Measurements from ENCODE around the gene UNC80.
"Not testable (repeated sequence)": the region's sequence is repeated elsewhere in the genome, so short reads cannot be mapped to it uniquely, and the experiment has no call there.

Gene UNC80, protein sequence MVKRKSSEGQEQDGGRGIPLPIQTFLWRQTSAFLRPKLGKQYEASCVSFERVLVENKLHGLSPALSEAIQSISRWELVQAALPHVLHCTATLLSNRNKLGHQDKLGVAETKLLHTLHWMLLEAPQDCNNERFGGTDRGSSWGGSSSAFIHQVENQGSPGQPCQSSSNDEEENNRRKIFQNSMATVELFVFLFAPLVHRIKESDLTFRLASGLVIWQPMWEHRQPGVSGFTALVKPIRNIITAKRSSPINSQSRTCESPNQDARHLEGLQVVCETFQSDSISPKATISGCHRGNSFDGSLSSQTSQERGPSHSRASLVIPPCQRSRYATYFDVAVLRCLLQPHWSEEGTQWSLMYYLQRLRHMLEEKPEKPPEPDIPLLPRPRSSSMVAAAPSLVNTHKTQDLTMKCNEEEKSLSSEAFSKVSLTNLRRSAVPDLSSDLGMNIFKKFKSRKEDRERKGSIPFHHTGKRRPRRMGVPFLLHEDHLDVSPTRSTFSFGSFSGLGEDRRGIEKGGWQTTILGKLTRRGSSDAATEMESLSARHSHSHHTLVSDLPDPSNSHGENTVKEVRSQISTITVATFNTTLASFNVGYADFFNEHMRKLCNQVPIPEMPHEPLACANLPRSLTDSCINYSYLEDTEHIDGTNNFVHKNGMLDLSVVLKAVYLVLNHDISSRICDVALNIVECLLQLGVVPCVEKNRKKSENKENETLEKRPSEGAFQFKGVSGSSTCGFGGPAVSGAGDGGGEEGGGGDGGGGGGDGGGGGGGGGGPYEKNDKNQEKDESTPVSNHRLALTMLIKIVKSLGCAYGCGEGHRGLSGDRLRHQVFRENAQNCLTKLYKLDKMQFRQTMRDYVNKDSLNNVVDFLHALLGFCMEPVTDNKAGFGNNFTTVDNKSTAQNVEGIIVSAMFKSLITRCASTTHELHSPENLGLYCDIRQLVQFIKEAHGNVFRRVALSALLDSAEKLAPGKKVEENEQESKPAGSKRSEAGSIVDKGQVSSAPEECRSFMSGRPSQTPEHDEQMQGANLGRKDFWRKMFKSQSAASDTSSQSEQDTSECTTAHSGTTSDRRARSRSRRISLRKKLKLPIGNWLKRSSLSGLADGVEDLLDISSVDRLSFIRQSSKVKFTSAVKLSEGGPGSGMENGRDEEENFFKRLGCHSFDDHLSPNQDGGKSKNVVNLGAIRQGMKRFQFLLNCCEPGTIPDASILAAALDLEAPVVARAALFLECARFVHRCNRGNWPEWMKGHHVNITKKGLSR (N-terminal part only)

DNA sequence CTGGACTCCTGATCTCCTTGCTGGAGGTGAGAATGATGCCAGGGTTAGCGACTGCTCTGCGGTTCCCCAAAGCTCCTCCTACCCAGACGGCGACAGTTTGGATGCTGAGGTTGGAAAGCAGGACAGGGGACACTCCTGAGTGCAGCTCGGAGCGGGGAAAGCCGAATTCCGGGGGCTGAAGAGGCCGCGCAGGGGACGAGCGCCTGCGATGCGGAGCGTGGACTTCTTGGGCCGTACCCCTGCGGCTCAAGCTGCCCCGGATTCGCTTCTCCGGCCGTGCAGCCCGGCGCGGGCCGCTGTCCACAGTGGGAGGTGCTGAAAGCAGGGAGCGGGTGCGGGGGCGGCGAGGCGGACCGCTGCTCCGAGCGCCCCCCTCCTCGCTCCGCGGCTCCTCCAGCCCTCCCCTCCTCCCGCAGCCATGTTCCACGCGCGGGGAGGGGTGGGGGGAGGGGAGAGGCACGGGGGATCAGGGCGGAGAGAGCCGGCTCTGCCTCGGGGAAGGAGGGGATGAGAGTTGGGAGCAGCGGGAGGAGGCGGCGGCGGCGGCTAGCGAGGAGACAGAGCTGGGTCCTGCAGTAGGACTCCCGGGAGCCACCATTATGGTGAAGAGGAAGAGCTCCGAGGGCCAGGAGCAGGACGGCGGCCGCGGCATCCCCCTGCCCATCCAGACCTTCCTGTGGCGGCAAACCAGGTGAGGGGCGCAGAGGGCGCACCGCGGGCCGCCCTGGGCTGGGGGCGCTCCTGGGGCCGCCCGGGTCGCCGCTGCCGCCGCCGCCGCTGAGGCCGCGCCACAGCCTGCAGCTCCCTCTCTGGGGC, at the start of gene UNC80:
UNC80 (plus strand) TSS at position 359 of the 816 bp plus-strand sequence; CDS start at position 600, 241 bp downstream.
- DNase-seq: no peak

DNA sequence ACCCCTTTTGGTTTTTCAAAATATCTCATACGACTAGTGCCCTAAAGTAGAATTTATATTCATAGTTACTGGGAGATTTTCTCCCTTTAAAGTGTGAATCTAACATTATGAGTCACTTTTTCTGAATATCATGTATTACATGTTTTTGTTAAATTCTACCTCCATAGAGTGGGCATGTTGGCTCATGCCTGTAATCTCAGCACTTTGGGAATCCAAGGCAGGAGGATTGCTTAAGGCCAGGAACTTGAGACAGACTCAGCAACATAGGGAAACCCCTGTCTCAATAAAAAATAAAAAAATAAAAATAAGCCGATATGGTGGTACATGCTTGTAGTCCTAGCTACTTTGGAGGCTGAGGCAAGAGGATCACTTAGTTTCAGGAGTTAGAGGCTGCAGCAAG, 45.3 kb upstream of the UNC80 start:
- DNase-seq: no peak

DNA sequence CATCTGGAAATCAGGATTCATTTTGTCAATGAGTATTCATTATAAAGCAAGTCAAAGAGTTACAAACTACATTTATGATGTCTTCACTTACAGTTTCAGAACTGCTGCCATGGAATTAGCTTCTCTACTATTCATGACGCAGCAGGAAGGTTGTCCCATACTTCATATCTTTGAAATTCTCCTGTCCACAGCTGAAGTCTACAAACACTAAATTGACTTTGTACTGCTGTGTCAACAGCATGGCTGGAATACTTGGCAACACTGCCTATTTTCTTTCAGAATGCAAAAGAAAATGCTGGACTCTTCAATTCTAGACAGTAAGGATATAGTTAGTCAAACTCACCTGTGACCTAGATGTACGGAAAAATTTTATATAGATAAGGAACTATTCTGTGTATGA, 44.6 kb upstream of the UNC80 start:
- no peak for DNase-seq

DNA sequence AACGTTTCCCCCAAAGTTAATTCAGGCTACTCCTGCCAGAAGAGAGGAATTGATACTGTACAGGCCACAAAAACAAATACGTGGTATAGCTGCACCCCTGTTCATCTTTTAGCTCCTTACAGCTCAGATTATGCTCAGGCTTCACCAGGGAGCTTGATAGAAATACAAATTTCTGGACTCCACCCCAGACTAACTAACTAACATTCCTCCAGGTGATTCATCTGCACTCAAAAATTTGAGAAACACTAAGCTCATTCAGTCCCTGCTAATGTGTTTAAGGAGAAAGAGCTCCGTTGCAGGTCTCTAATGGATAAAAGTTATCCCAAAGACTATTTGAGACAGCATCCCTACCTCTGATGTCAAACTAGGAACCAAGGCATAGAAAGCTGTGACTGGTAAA, 36.8 kb upstream of the UNC80 start:
- DNase-seq: no peak

DNA sequence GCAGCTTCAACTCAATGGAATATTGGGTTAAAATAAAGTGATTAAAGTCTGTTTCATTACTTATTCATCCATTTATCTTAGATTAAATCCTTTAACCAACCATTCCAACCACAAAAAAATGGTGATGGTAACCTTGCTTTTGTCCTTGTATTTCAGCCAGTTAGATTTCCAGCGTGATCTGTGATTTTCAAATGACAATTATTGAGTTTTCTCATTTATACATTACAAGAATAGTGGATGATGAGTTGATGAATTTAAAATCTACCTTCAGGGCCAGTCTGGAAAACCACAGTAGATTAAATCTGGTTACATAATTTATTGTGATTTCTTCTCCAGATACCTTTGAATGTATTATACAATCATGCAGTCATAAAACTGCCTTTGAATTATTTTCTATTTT, 29.7 kb upstream of the UNC80 start:
- no peak for DNase-seq

DNA sequence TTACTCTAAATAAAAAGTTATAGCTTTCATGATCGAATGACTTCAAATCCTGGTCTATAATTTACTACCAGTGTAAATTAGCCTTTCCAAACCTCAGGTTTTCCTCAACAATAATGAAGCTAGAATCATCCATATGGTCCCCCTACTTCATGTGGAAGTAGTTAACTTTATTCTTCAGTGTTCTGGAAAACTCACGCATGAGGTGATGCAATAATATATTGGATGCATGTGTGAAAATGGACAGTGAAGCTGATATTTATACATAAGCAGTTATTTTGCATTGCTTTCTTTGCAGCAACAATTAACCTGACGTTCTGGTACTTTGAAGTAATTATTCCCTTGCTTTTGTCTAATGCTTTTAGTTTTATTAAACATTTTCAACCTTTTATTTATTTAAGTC, 18.6 kb upstream of the UNC80 start:
- DNase-seq: no peak

DNA sequence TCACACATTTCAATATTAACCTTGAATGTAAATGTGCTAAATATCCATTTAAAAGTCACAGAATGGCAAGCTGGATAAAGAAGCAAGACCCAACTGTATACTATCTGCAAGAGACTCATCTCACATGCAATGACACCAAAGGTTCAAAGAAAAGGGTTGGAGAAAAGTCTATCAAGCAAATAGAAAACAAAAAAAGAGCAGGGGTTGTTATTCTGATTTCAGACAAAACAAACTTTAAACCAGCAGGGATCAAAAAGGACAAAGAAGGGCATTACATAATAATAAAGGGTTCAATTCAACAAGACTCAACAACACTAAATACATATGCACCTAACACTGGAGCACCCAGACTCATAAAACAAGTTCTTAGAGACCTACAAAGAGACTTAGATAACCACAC, 14.5 kb upstream of the UNC80 start:
- DNase-seq: no peak

DNA sequence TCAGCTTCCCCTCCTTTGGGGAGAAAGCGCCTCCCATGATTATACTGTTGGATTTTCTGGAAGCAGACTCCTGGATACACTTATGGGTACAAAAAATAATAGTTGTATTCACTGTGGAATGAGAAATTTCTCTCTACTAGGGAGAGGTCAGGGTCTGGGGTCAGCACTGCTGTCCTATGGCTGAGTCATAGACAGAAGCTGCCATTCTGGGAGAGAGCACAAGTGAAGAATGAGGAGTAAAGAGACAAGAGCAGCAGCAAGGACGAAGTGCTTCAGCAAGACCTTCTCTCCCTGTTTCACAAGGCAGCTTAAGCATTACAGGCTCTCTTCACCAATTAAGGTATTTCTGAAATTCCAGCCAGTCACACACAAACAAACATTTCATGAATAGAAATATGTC, 10.1 kb upstream of the UNC80 start:
- no peak for DNase-seq

DNA sequence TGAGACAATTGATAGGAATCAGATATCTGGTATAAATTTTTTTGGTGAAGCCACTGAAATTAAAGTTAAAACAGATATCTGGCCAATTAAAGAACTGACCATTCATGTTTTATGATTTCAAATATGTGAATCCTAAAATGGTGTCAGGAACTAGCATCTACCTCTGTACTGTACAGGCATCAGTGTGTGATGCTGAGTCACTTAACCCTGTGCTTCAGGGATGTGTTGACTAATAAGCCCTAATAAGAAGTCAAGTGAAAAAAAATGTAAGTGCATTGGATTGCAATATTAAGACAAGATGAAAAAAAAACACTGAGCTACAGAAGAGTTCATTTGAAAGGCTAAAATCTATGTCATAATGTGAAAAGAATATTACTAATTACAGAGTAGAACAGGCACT, 9.1 kb upstream of the UNC80 start:
- no peak for DNase-seq

DNA sequence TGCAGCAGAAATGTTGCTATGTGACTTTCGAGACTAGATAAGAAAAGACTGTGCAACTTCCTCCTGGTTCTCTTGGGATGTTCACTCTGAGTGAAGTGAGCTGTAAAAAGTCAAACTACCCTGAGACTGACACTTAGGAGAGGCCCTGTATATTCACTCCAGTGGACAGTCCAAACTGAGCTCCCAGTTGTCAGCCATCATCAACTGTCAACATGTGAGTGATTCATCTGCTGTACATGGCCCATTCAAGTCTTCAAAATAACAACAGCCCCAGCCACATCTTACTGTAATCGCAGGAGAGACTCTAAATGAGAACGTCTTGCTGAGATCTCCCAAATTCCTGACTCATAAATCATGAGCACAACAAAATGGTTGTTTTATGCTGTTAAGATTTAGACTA, 8.5 kb upstream of the UNC80 start:
- no peak for DNase-seq

DNA sequence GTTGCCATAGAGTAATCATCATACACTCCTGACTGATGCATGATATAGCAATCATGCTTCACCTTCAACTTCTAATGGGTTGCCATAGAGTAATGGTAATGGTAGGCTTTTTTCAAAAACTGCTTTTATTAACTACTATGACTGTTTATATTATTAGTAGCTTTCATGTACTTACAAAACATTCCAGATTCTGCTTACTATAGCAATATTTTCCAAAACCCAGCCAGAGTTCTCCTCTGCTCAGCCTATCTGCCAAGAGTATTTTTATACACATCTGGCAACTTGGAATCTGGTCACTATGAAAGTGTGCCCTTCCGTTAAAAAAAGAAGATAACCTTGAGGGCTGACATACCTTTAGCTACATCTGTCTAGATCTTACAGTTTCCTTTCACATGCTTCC, 5.0 kb upstream of the UNC80 start:
- DNase-seq: no peak

DNA sequence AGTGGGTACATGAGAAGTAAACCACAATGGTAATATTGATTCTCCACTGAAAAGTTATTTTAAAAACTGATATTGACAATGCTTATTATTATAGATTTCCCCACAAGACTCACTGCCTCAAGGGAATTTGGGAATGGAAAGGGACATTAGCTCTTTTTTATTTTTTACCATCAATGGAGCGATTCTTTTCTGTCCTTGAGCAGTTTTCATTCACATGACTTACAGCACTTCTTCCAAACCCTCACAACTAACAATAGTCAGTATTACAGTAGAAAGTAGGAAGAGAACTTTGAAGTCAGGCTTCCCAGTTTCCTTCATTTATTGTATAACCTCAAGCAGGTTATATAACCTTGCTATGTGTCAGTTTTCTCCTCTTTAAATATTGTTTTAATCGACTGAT, 4.3 kb upstream of the UNC80 start:
- DNase-seq: no peak

DNA sequence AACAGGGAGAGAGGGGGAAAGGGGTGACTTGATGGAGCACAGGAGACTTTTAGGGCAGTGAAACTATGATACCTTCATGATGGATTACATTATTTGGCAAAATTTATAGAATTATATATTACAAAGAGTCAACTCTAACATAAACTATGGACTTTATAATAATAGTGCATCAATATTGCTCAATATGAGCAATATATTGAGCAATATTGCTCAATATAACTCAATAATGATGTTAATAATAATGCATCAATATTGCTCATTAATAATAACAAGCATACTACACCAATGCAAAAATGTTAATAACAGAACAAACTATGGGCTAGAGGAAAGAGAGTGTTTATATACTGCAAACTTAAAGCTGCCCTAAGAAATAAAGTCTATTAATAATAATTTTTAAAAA, 3.1 kb upstream of the UNC80 start:
- no peak for DNase-seq

DNA sequence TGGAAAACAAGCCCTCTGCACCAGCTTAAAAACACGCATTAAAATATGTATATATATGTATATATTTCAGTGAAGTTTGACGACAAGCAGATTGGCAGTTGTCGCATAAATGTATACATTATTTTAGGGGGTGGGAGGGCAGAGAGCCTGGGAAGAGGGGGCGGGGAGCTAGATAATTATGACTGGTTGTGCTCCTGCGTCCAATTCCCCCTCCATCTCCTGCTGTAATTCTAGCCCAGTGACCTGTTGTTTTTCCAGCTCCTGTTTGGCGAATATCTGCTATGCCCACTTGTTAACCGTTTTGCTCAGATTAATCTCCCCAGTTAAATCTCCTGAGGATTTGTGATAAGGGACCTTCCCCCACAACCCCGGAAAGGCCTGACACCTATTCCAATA, 656 bp downstream of the UNC80 start:
- no peak for DNase-seq

DNA sequence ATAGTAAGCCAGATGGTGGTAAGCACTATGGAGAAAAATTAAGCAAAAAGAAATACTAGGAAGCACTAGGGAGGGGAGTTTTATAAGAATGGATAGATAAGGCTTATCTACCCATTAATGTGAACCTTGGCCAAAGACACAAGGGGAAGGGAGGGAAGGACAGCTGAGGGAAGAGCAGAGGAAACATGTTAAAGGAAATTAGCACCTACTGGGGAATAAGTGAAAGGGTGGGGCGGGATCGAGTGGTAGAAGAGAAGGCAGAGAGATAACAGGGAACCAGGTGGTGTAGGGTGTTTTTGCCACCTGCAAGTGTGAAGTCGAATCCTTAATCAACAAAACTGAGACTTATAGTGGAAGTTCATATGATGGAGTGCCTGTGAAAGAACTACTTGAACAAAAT, 1.7 kb downstream of the UNC80 start:
- no peak for DNase-seq

DNA sequence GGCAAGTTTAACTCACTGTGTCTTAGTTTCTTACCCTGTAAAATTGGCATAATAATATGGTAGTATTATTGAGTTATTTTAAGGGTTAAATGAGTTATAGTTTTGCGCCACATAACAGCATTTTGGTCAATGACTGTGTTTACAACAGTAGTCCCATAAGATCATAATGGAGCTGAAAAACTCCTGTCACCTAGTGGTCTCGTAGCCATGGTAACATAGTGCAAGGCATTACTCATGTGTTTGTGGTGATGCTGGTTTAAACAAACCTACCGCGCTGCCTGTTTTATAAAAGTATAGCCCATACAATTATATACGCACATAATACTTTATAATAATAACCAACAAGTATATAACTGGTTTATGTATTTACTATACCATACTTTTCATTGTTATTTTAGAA, 15.8 kb downstream of the UNC80 start:
- no peak for DNase-seq

DNA sequence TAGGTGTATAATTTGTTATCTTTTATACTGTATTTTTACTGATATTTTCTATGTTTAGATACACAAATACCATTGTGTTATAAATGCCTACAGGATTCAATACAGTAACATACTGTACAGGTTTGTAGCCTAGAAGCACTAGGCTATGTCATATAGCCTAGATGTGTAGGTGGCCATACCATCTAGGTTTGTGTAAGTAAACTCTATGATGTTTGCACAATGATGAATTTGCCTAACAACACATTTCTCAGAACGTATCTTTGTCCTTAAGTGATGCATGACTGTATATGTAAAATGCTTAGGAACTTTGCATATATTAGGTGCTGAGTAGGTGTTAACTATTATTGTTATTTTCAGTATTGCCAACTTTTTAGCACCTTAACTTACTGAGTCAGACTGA, 17.3 kb downstream of the UNC80 start:
- DNase-seq: no peak

DNA sequence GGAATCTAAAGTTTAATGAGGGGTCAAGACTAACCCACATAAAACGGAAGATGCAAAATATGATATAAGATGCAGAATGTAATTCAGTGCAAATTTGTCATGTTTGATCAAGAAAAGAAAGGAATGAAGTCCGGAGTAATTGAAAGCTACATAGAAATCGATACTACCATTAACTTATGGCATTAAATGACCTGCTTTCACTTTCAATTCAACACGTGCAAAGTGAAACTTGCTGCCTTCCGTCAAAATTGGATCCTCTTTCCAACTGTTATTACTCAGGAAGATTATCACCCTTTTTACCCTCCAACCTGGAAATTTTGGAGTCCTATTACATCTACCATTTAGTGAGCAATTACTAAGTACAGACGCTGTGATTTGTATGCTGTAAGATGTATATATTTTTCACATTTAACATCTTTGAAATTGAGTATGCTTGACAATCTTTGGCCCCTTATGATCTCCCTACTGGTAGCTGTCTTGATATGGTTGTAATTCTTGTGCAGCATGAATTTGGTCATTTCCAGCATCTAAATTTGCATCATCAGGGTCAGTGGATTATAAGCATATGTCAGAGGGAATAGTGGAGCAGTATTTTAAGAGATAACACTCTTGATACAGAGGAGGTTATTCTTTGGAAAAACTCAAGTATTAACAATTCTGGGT, 18.6 kb downstream of the UNC80 start:
- DNase-seq: no peak

DNA sequence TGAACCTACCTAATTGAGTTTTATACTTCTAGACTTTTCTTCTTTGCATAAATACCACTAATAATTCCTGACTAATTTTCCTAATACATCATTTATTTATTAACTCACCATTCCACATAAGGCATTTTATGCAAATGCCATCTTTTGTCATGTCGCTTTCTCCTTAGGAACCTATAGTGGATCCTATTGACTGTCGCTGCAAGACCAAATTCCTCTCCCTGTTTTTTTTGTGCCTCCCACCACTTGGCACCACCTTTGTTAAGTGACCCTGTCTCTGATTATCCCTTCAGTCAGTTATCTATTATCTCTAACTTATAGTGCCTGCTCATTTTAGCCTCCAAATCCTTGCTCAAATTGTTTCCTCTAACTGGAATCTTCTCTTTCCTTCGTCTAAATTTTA, 19.5 kb downstream of the UNC80 start:
- no peak for DNase-seq

DNA sequence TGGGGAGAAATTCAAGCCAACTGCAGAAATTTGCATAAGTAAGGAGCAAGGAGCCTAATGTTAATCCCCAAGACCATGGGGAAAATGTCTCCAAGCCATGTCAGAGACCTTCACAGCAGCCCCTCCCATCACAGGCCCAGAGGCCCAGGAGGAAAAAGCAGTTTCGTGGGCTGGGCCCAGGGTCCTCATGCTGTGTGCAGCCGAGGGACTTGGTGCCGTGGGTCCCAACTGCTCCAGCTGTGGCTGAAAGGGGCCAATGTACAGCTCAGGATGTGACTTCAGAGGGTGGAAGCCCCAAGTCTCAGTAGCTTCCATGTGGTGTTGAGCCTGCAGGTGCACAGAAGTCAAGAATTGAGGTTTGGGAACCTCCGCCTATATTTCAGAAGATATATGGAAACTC, 23.8 kb downstream of the UNC80 start:
- DNase-seq: not testable (repeated sequence)

DNA sequence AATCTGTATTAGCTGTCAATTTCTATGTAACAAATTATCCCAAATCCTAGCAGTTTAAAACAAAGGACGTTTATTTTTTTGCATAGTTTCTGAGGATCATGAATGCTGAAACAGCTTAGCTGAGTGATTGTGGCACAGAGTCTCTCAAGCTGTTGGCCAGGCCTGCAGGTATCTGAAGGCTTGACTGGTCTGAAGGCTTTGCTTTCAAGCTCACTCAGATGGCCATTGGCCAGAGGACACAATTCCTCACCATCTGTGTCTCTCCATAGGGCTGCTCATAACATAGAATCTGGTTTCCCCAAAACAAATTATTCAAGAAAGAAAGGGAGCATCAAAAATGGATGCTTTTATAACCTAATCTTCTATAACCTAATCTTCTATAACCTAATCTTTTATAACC, 33.7 kb downstream of the UNC80 start:
- DNase-seq: no peak

DNA sequence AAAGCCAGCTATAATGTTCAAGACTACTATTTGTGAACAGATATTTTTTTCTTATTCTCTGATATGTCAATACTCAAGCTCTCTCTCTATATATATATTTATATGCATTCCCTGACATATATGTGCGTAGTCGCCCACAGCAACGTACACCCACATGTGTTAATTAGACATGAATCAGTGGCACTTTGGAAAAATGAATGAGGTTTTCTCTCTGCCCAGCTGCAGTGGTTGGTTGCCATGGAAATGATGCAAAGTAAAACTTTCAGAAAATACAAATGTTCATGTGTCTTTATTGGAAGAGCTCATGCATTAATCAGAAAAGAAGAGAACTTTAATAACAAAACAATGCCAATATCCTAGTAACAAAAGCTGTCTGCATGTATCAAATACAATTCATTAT, 34.7 kb downstream of the UNC80 start:
- DNase-seq: no peak
